Measurements from ENCODE around the gene TXNDC17.
"Not testable (repeated sequence)": the region's sequence is repeated elsewhere in the genome, so short reads cannot be mapped to it uniquely, and the experiment has no call there.

TXNDC17 gene

DNA sequence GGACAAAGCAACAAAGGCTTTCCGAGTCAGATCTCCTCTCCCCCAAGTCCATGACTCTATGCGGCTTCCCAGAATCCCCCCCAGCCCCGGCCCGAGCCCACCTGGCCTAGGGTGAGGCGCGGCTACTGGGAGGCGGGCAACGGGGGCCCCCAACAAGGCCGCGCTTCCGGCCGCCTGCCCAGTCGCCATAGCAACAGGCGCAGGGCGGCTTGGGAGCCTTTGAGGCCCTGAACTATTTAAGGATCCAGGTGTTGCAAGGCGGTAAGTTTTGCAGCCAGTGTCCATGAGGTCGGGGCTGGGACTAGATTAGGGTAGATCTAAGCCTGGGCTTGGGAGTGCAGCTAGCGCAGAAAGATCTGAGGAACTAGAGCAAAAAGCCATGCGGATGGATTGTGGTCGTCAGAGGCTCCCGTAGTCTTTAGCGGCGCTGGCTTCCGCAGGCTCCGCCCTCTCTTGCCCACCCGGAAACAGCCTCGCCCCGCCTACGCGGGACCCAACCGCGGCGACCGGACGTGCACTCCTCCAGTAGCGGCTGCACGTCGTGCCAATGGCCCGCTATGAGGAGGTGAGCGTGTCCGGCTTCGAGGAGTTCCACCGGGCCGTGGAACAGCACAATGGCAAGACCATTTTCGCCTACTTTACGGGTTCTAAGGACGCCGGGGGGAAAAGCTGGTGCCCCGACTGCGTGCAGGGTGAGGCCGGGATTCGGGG lies at the start of gene TXNDC17, which contains the start of gene KIAA0753:
TXNDC17 (plus strand) TSS at position 525 of the 711 bp plus-strand sequence; CDS start at position 548, 23 bp downstream.
KIAA0753 (minus strand) TSS at position 176 of the 711 bp plus-strand sequence. CDS start 5,608 bp downstream, outside the sequence.
- DNase-seq, result peak; percentile 84 to 98 (median 90)
- intact Hi-C loops (cut with DNase I), result loop anchor here (1.0 to 10.0 kb wide), 2 partner anchors 11 to 166 kb away; partner anchors contain the start of genes C17orf100 and MED31

- intact Hi-C loops (cut with DNase I), result no loop called here
- DNase-seq, result no peak
These were observed 49.2 kb upstream of the TXNDC17 start for GRCh38 chr17:6591599-6592158.

DNA sequence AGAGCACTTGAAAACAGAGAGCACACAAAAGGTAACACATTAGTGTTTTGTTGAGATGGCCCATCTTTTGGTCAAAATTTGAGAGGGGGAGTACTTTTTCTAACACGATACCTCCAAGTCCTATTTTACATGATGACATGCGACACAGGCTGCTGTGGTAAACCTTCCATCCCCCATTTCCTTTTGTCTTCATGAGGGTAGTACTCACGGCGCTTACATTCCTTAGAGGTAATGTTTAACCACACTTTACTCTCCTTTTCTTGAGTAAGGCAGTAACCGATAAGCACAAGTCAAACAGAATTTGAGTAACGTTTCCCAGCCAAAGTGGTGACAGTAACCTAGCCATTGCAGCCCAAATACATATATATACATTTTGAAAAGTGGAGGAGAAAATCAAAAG lies 48.7 kb upstream of the TXNDC17 start:
- intact Hi-C loops (cut with DNase I), result no loop called here

GRCh38 chr17:6593371-6593770 lies 47.5 kb upstream of the TXNDC17 start:
- DNase-seq, result peak in 1 of 10 donors; percentile 40
- intact Hi-C loops (cut with DNase I), result not testable (repeated sequence)

More for the DNA sequence above, 48.7 kb upstream of the TXNDC17 start:
- no peak for DNase-seq

GRCh38 chr17:6596081-6596480 lies 44.8 kb upstream of the TXNDC17 start:
- intact Hi-C loops (cut with DNase I), result no loop called here
- no peak for DNase-seq

GRCh38 chr17:6596511-6596910 lies 44.3 kb upstream of the TXNDC17 start:
- no peak for DNase-seq
- intact Hi-C loops (cut with DNase I), result no loop called here

DNA sequence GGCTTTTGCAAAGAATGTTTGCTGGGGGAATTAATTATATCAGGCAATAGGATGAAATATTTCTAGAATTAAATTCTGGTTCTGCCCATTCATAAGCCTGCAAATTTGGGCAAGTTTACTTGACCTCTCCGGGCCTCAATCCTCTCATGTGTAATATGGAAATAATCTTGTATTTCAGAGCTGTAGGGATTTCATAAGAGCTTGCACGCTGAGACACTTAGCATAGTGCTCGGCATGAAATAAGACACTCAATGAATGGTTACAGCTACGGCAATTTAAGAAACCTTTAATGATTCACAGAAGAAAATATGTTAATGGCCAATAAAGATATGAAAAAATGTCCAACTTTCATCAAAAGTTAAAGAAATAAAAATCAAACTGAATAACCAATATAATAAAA lies 43.9 kb upstream of the TXNDC17 start:
- DNase-seq, result no peak
- intact Hi-C loops (cut with DNase I), result no loop called here

GRCh38 chr17:6597727-6598126 lies 43.1 kb upstream of the TXNDC17 start:
- intact Hi-C loops (cut with DNase I), result no loop called here
- no peak for DNase-seq

DNA sequence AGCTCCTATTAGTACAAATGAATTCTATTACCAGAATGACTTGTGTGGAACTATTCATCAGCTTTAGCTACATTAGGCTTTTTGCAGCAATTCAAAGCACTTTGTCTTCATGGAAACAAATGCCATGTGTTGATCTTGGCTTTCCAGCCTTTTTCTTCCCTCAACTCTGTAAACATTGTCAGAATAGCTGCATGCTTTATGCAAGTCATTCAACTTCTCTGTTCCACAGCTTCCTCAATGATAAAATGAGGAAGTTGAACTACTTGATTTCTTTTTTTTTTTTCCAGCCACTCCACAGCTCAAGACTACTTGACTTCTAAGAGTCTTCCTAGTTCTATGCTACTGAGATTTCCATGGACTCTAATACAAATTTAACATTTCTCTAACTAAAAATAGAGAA lies 41.5 kb upstream of the TXNDC17 start:
- intact Hi-C loops (cut with DNase I), result no loop called here
- DNase-seq, result no peak

- DNase-seq, result no peak
- intact Hi-C loops (cut with DNase I), result no loop called here
These were observed 38.7 kb upstream of the TXNDC17 start for GRCh38 chr17:6602141-6602540.

DNA sequence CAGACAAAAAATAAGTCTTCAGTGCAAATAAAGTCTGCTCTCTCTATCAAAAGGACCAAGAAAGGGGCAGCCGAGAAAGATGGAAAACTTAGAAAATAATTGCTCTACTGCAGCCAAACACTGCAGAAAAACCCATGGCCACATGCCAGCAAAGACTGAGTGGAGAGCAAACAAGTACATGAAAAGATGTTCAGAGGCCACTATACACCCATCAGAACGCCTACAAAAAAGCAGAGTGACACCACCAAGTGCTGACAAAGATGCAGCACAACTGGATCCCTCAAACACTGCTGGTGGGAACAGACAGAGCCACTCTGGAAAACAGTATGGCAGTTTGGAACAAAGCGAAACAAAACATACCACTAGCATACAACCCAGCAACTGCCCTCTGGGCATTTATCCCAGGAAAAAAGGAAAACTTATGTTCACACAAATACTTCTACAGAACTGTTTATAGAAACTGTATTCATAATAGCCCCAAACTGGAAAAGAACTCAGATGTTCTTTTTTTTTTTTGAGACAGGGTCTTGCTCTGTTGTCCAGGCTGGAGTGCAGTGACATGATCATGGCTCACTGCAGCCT lies 37.0 kb upstream of the TXNDC17 start:
- peak in 4 of 10 donors; percentile 9 to 16 (median 11) for DNase-seq

DNA sequence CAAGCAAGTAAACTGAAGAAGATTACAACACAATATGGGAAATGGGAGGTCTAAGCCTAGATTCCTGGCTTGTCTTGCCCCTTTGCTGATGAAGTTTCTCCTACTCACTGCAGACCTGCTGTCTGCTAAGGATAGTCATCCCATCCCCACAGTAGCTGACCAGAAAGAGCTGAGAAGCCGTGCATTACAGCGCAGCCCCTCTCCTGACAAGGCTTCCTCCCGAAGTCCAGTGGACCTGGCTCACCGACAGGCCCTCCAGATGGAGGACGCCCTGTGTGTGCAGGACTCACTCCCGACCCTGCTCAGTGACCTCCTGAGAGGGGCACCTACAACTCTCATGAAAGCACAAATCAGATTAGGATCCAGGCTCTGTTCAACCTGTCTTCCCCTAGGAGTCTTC lies 35.7 kb upstream of the TXNDC17 start:
- intact Hi-C loops (cut with DNase I), result no loop called here
- no peak for DNase-seq

More for the DNA sequence above, 37.0 kb upstream of the TXNDC17 start:
- intact Hi-C loops (cut with DNase I), result no loop called here

DNA sequence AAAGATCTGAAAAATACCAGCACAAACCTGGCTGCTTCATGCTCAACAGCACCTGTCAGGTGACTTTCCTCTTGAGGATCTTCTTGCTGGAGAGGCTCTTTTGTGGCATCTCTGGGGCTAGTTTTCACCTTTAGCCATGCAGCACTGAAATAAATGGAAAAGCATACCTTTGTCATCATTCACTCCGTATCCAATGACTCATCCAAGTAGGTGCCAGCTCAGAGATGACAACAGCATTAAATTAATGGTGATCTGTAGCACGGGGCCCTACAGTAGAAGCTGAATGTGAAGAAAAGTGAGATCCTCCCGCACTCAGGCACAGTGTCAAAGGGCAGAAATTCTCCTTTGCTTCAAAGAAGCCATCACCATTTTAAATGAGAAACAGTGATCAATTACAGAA lies 32.5 kb upstream of the TXNDC17 start:
- no peak for DNase-seq
- intact Hi-C loops (cut with DNase I), result no loop called here

DNA sequence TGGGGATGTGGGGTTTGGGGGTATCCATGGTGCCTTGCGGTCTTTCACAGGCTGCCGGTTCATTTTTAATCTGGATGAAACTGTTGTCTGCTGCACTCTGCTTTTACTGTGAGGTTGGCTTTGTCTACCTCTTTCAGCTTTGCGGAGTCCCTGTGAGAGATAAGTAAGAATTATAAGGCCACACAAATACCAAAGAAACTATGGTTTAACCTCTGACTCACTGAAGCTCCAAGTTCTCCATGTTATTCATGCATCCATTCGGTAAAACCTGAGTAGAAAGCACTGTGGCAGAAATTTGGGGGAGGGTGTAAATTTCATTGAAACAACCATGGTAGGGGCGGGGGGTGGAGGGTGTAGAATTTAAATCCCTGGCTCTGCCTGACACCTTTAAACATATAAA lies 30.8 kb upstream of the TXNDC17 start:
- DNase-seq, result no peak
- intact Hi-C loops (cut with DNase I), result no loop called here

GRCh38 chr17:6611231-6611630 lies 29.6 kb upstream of the TXNDC17 start:
- intact Hi-C loops (cut with DNase I), result no loop called here
- no peak for DNase-seq

DNA sequence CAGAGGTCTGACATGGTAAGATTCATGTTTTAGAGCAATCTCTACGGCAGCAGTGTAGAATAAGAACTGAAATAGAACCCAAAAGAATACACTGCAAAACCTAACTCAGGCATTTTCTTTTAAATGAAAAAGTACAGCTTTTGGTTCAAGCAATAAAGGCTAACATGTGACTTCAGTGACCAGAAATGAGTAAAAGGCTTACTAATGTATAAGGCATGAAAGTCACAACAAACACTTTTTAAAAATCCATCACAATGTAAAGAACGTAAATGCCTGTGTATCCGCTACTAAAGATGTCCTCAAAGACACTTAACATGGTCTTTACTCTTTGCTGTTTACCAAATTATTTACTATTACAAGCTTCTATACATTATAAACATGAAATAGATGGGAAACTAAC lies 16.9 kb upstream of the TXNDC17 start:
- no peak for DNase-seq
- intact Hi-C loops (cut with DNase I), result no loop called here

DNA sequence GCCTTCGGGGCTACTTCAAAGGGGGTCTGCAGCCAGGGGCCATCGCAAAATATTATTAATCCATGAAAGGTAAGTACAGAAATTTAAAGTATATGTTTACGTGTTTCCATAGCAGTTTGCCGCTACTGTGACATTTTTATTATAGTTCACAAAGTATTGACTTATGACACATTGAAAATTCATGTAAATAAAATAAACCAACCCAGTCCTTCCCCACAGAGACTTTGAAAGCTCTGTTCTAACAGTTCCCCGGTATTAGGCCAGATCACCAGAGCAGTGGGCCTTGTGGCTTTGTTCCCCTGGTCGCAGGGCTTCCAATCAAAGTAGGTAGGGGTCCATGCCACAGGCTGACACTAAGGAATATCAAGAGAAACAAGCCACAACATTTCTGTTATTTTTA lies 14.2 kb upstream of the TXNDC17 start:
- intact Hi-C loops (cut with DNase I), result no loop called here
- no peak for DNase-seq

DNA sequence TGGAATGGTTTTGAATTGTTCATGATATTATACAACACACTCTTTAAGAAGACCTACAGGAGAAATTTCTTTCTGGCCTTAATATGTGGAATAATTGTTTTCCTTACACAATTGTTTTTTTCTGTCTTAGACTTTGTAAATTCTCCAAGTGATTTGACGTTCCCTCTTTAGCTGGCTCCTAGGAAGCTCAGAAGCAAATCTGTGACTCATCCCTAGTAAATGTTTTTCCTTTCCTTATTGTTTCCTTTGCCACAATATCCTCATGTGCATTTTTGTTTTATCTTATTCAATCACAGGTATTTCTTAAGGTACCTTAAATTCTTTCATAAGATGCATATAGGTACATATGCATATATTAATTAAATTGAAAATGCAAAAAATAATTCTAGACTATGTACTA lies 13.8 kb upstream of the TXNDC17 start:
- no peak for DNase-seq
- intact Hi-C loops (cut with DNase I), result no loop called here

GRCh38 chr17:6630390-6630789 lies 10.5 kb upstream of the TXNDC17 start:
- no peak for DNase-seq
- intact Hi-C loops (cut with DNase I), result no loop called here

DNA sequence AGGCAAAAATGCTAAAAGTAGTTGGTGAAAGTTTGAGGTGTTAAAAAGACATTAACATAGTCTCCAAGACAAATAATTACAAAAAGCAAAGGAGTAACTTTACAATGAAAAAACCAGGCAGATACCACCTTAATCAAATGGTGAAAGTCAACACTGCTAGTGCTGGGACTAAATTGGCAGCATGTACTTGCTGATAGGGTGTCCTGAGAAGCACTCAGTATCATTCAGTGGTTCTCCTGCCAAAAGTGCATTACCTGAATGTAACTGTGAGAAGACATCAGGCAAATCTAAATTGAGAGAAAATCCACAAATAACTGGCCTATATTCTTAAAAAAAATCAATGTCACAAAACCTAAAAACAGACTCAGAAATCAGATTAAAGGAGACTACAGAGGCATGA lies 8.3 kb upstream of the TXNDC17 start:
- intact Hi-C loops (cut with DNase I), result no loop called here
- DNase-seq, result no peak

GRCh38 chr17:6633263-6633662 lies 7.6 kb upstream of the TXNDC17 start:
- intact Hi-C loops (cut with DNase I), result no loop called here
- DNase-seq, result no peak

- peak in 1 of 10 donors; percentile 35 for DNase-seq
- intact Hi-C loops (cut with DNase I), result no loop called here
These were observed 4.8 kb upstream of the TXNDC17 start for GRCh38 chr17:6636105-6636504.
